GM18499 (cell line): ENCODE data around the gene COL20A1.

Source experiments
- ATAC-seq: cut with Tn5 transposase; IDR thresholded peaks from one replicate; pipeline ENCODE4 v1.9.1; 2021; ENCODE audit warnings: moderate number of reproducible peaks; ENCODE audit not compliant: insufficient read depth, unreplicated experiment

The COL20A1 gene

GRCh38 chr20:63356931-63357879 is 64.2 kb downstream of the COL20A1 start:
- no peak for ATAC-seq

GRCh38 chr20:63357921-63358905 is 65.2 kb downstream of the COL20A1 start:
- no peak for ATAC-seq

GRCh38 chr20:63359164-63359934 is 66.4 kb downstream of the COL20A1 start:
- no peak for ATAC-seq

- ATAC-seq: no peak
Observed at GRCh38 chr20:63359937-63360849, 67.2 kb downstream of the COL20A1 start.

- ATAC-seq: no peak
Observed at GRCh38 chr20:63360850-63361518, 68.0 kb downstream of the COL20A1 start, which contains the start of gene CHRNA4. CHRNA4 (minus strand) TSS chr20:63361349; CDS start chr20:63361165, 184 bp downstream.

- no peak for ATAC-seq
Observed at GRCh38 chr20:63361519-63362435, 68.8 kb downstream of the COL20A1 start.

- no peak for ATAC-seq
Observed at GRCh38 chr20:63362436-63363009, 69.5 kb downstream of the COL20A1 start.

- no peak for ATAC-seq
Observed at GRCh38 chr20:63363013-63363957, 70.3 kb downstream of the COL20A1 start.

GRCh38 chr20:63363981-63364561 is 71.1 kb downstream of the COL20A1 start:
- ATAC-seq: no peak

- no peak for ATAC-seq
Observed at GRCh38 chr20:63364801-63365585, 72.0 kb downstream of the COL20A1 start.

GRCh38 chr20:63365601-63366389 is 72.8 kb downstream of the COL20A1 start:
- no peak for ATAC-seq

GRCh38 chr20:63366390-63367365 is 73.7 kb downstream of the COL20A1 start:
- no peak for ATAC-seq
